COR-L47 (cell line): ENCODE data around the gene PAK2.
"Not testable (repeated sequence)": the region's sequence is repeated elsewhere in the genome, so short reads cannot be mapped to it uniquely, and the experiment has no call there.

Source experiments
- DNase-seq: peaks from one replicate; lab custom pipeline; 2025; lab: John Stamatoyannopoulos, UW

PAK2 gene

DNA sequence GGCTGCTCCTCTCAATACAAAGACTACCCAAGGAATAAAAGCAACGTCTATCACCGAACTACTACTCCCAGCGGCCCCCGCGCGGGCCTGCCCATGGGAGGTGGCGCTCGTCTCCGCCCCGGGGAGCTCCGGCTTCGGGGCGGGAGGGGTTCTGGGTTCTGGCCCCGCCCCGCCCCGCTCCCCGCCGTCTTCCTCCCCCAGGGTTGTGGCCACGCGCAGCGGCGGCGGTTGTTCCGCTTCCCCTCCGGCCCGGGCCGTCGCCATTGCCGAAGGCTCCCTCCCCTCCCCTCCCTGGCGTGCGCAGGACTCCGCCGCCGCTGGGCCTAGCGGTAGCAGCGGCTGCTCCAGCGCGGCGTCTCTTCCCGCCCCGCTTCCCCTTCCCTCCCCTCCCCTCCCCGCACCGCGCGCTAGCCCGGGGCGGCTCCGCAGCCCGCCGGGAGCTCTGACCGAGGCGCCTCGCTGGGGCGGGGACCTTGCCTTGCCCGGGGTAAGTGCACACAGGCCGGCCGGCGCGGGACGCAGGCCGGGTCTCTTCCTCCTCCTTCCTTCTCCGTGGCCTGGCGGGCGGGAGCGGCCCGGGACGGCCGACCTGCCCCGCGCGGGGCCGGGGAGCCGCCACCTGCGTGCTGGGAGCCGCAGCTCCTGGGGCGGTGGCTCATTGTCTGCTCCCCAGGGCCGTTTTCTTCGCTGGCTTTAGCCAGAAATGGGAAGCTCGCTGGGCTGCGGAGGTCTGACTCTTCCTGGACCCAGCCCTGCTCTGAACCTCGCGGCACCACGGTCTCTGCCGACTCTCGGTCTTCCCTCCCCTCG lies at the start of gene PAK2:
PAK2 (plus strand) TSS at position 187 of the 810 bp plus-strand sequence. CDS start 42,790 bp downstream, outside the sequence.
- DNase-seq, result peak; percentile 90

DNA sequence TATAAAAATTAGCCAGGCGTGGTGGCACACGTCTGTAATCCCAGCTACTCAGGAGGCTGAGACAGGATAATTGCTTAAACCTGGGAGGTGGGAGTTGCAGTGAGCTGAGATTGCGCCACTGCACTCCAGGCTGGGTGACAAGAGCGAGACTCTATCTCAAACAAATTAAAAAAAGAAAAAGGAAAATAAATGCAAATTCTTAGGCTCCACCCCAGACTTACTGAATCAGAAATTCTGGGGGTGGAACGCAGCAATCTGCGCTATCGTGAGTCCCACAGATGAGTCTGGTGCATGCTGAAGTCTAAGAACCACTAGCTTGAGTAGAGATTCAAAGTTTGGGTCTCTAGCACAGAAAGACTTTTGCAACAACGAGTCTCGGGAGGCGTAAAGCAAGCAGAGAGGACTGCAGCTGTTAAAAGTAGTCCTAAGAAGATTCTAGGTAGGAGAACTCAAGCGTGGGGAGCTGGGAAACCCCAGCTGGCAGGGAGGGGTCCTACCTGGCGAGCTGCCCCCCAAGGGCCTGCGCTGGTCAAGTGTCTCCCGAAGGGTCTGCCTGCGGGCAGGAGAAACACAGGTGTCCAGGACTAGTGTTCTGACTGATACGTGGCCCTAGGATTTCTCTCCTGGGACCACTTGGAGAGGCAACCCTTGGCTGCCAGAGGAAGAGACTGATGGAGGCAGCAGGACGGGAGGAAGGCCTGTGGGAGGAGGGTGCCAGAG lies 49.6 kb upstream of the PAK2 start:
- DNase-seq, result no peak

DNA sequence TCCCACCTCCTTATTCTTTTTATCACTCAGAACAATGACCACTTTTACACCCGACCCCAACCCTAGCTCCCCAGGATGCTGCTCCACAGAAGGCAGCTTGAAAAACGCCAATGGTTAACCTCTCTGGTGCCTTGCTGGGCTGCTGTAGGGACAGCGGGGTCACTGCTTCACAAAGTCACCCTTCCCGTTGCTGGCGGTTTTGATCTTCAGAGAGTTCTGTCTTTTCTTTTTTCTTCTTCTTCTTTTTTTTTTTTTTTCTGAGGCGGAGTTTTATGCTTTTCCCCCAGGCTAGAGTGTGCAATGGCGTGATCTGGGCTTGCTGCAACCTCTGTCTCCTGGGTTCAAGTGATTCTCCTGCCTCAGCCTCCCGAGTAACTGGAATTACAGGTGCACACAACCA lies 48.3 kb upstream of the PAK2 start:
- no peak for DNase-seq

DNA sequence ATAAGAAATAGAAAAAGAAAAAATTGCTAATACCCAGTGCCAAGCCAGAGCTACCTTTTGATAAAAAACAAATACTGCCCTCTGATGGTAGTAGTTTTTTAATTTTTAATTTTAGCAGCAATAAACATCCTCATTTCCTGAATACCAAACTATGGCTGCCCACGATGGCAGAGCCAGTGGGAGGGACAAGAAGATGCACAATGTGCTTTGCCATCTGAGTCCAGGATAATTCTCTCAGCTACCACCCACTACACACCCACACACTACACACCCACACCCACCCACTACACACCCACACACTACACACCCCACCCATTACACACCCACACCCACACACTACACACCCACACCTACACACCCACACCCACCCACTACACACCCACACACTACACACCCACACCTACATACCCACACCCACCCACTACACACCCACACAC lies 45.4 kb upstream of the PAK2 start:
- peak; percentile 4 for DNase-seq

DNA sequence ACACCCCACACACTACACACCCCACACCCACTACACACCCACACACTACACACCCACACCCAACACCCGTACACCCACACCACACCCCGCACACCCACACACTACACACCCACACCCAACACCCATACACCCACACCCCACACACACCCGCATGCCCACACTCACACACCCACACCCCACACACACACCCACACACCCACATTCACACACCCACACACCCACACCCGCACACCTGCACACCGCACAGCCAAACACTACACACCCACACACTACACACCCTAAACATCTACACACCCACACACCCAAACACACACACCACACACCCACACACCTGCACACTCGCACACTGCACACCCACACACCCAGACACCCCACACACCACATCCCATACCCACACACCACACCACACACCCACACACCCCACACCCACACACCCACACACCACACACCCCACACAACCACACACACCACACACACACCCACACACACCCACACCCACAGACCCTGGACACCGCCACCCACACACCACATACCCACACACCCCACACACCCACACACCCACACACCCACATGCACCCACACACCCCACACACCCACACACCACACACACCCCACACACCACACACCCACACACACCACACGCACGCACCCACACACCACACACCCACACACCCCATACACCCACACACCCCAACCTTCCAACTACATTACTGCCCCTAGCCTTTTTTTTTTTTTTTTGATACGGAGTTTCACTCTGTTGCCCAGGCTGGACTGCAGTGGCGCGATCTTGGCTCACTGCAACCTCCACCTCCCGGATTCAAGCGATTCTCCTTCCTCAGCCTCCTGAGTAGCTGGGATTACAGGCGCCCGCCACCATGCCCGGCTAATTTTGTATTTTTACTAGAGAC lies 44.5 kb upstream of the PAK2 start:
- DNase-seq, result no peak

DNA sequence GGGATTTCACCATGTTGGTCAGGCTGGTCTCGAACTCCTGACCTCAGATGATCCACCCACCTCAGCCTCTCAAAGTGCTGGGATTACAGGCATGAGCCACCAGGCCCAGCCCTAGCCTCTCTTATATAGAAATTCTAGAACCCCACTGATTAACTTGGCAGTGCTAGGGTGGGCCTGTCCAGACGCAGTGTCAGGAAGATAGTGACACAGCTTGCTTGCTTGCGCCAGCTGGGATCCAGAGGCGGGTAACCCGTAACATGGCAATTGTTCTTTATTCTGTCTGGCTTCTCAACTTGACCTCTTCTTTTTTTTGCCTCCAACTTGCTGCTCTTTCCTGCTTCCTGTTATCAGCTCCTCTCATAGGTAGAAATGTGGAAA lies 43.8 kb upstream of the PAK2 start:
- DNase-seq, result no peak

DNA sequence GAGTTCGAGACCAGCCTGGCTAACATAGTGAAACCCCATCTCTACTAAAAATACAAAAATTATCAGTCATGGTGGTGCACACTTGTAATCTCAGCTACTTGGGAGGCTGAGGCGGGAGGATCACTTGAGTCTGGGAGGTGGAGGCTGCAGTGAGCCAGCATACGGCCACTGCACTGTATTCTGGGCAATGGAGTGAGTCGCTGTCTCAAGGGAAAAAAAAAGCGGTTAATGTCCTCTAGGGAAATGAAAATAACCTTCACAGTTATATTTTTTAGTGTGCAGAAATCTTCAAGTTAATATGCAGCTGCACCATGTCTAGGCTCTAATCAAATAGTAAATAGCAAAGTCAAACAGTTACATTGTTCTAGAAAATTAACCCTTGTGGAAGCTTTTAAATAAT lies 42.4 kb upstream of the PAK2 start:
- no peak for DNase-seq

DNA sequence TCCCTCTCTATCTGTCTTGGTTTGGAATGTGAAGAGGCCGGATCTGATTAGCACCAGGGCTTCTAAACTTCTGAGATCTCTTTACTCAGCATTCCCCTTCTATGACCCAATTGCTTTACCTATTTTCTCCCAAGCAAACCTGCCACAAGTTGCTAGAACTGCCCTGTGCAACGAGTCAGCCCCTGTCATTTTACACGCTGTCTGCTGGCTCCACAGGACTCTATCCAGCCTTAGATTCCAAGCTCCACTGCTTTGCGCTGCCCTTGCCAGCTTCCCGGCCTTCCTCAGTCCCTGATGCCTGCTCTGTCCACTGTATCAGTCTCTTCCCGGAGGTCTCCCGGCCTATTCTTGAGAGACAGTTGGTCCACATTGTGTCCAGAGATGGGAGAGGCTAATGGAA lies 39.9 kb upstream of the PAK2 start:
- no peak for DNase-seq

DNA sequence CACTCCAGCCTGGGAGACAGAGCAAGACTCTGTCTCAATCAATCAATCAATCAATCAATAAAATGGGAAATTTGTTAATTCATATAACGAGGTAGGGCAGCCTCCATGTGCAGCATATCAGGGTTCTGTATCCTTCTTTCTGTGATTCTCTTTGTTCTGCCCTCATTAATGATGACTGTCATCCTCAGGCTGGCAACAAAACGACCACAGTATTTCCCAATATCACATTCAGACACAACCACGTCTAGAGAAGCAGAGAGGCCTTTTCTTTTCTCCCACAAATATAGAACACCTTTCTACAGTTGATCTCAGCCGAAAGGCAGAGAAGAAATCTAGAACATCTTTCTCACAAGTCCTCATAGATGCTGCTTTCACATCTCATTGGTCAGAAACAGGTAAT lies 38.9 kb upstream of the PAK2 start:
- no peak for DNase-seq

DNA sequence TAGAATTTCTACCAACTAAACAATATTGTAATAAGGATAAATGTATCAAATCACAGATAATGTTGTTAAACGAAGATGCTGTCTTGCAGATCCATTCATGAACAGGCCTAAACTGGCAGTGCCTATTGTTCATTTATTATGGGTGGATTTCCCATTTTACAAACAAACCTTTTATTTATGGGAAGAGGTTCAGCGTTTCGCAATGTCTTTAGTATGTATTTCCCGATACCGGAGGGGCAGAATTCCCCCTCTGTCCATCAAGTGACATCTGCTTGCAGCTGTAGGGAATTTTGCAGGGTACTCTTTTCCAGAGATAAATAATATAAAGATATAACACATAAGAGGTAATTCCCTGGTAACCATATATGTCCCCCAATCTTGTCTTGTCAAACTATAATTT lies 33.3 kb upstream of the PAK2 start:
- no peak for DNase-seq

DNA sequence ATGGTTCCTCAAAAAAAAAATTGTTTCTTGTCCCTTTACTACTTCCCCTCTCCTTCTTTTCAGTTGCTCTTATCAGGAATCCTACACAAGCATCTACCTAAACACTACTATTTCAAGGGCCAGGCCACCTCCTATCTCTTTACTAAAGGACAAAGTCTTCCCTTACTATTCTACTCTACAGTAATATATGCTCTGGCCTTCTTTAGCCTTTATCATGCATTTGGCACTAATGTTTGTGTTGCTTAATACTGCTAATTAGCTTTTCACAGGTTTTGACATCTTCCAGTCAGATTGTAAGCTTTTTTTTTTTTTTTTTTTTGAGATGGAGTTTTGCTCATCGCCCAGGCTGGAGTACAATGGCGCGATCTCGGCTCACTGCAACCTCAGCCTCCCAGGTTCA lies 32.9 kb upstream of the PAK2 start:
- DNase-seq, result no peak

DNA sequence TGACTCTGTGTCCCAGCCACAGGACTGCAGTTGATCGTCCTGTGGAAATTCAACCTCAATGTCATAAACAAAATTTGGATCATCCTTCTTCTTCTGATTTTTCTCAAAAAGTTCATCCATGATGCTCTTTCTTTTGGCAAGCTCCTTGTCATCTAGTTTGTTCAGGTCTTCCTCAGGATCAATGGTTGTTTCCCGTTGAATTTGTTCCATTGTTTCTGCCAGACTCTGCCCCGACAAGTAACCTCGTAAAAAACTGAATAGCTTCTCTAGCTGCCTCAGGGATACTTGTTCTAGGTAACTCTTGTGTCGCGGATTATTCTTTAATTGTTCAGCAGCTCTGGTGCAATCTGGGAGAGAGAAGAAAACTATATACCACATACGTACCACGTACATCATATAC lies 32.1 kb upstream of the PAK2 start:
- DNase-seq, result no peak

DNA sequence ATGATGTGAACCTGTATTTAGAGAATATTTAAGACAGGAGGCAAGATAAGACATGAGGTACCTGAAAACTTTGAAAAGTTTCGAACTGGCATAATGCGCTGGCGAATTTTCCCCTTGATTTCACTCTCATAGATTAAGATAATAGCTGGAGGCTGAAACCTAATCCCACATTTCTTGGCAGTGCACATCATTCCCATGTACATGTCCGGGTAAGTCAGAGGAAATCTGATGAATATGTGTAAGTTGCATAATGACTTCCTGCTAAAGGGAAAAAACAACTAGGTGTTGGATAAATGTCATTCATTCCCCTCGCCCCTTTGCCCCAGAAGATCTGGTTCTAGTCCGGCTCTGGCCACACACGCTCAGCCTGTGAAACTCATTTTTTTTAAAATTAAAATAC lies 31.2 kb upstream of the PAK2 start:
- DNase-seq, result no peak

DNA sequence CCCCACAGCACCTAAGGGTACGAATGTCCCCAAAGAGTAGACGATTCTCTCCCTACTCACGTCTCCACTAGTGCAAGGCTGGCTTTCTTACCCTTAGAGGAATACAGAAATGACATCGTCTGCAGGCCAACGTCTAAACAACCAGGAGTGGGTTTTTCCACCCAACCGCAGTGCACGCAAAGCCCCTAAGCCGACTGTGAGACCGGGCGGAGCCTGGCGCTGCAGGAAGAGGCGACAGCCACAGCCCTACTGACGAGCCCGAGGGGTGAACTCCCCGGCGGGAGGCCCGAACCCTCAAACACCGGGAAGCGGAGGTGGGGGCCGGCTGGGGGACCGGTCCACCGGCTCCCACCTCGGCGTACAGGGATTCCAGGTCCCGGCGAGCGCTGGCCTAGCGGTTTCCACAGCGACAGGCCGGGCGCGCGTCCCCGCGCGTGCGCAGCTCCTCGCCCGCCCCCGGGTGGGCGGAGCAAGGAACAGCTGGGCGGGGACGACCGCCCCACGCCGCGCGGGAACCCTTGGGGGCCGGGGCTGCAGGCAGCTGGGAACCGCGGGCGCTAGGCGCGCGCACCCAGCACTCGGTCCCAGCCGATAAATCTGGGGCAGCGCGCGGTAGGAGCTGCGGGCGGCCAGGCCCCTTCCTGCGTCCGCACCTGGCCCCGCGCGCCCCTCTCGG lies 27.7 kb upstream of the PAK2 start, which contains the start of the genes CEP19 and PIGX:
CEP19 (minus strand) TSS at position 413 of the 676 bp plus-strand sequence. CDS start 3,593 bp downstream, outside the sequence.
PIGX (plus strand) TSS at position 540 of the 676 bp plus-strand sequence.
- DNase-seq, result peak; percentile 89

DNA sequence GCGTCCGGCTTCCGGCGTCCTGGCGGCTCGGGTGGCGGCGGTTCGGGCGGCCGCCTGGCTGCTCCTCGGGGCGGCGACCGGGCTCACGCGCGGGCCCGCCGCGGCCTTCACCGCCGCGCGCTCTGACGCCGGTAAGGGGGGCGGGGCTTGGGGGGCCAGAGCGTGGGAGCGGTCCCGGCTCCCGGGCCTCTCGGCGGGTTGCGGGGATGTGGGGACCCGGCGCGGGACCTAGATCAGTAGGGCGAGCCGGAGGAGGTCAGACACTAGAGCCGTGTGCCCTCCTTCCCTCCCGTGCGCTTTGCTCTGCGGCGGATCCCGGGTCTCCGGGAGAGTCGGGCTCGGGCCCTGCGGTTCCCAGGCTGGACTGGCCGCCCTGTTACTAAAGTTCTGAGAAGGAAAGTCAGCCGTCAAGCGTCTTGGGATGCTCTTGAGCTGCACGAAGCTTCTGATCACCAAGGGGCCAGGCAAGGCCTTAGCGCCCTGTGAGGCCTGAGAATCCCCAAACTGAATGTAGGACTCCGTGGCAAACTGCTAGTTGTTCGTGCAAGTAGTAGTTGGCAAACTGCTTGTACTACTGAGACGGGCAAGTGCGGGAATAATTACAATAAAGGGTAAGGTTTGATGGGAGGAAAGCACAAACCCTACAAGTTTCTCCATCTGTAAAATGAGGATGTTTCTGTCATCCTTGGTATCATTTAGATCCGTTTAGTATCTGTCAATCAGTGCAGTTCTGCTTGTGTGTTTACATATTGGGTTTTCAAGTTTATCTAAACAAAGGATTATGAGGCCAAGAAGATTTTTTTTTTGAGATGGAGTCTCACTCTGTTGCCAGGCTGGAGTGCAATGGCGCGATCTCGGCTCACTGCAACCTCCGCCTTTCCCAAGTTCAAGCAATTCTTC lies 26.9 kb upstream of the PAK2 start:
- DNase-seq, result peak; percentile 36

DNA sequence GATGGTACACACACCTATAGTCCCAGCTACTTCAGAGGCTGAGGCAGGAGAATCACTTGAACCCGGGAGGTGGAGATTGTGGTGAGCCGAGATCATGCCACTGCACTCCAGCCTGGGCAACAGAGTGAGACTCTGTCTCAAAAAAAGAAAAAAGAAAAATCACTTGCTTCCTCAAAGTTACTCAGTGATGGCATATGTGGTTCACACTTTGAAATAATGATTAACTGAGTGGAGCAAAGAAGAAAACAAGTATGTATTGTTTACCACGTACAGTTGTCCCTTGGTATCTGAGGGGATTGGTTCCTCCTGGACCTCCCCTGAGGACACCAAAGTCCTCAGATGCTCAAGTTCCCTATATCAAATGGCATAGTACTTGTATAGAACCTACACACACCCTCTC lies 22.5 kb upstream of the PAK2 start:
- not testable (repeated sequence) for DNase-seq

DNA sequence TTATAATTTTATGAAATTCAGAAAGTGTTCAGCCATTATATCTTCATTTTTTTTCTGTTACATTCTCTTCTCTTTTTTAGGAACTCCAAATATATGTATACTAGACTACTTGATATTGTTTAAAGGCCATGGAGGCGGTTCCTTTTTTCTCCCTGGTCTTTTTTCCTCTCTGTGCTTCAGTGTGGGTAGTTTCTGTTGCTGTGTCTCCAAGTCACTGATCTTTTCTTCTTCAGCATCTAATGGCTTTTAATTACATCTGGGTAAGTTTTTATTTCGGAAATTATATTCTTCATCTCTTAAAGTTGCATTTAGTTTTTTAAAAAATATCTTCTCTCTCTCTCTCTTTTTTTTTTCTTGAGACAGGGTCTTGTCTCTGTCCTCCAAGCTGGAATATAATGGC lies 18.6 kb upstream of the PAK2 start:
- DNase-seq, result no peak

DNA sequence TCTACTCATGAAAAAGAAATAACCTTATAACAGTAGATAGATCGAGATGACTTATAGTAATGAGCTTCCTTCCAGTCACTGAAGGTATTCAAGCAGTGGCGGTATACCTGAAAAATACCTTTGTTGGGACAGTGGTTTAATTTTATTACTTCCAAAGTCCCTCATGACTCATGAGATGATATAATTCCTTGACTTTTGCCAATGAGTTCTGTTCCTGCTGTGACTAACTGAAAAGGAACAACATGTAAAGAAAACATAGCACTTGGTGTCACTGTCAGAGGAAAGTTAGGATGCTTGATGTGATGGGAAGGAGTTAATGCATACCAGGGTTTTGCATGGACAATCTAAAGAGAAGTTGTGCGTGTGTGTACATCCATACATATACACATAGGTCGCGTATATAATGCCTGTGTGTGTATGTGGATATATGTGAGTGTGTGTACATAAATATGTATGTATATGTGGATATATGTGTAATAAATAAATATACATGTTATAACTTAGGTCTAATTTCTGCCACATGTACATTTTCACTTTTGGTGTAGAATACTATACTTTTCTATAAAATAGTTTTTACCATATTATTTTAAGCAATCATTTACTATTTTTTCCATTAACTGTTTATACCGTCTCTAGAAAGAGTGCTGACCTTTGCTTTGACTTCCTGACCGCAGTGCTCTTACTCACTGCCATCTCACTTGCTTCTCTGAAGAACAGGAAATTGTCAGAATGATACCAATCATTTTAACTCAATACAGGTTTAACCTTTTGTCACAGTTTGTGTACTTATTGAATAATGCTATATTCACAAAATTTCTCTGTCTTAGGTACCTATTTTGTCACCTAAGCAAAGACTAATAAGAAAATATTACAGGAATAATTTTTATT lies 12.6 kb upstream of the PAK2 start:
- no peak for DNase-seq

DNA sequence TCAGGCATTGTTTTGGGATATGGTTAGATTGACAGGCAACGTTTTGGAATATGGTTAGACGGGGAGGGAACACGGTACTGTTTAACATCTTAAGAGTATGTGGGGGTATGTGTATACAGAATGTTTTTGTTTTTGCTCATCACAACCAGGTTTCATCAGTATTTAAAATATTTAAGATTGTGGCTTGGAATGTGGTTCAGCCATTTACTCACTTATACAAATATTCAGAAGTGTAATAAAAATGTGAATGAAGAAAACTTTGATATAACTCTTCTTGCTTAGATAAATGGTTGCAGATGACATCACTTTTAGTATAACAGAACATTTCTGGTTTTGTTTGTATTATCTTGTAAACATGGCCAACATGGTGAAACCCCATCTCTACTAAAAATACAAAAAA lies 3.9 kb upstream of the PAK2 start:
- no peak for DNase-seq
